Measurements from ENCODE around the gene POLR2E. TPM values are rescaled to one million over a fixed set of nuclear protein-coding genes. Genes with fewer than 3 reads are reported as not detected.
A peak's percentile ranks its signal among the peaks of the same experiment; 100 is the strongest.

POLR2E gene
- total and polyA plus RNA-seq, 9 of the 15 experiments (the other 6 are each of a cell fraction or from before 2014, with no cell fraction given), result 3.4 to 413 (median 244) TPM

GRCh38 chr19:1041272-1041834 is 53.8 kb downstream of the POLR2E start (continued):
- TF ChIP-seq ATF2 (CRISPR knock-in tag; IDR thresholded peaks at IDR 0.05), result 0 out of 2 replicates have a peak, but pooled peaks have one; percentile 33
- TF ChIP-seq, protein P1, sequence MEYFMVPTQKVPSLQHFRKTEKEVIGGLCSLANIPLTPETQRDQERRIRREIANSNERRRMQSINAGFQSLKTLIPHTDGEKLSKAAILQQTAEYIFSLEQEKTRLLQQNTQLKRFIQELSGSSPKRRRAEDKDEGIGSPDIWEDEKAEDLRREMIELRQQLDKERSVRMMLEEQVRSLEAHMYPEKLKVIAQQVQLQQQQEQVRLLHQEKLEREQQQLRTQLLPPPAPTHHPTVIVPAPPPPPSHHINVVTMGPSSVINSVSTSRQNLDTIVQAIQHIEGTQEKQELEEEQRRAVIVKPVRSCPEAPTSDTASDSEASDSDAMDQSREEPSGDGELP (CRISPR knock-in tag; IDR thresholded peaks at IDR 0.05; ENCODE audit: borderline replicate concordance), result peak; percentile 78
- no peak for TF ChIP-seq CSDE1 (IDR thresholded peaks at IDR 0.05)
- peak; percentile 92 for TF ChIP-seq ZKSCAN8 (CRISPR knock-in tag; IDR thresholded peaks at IDR 0.05)
- peak; percentile 81 for TF ChIP-seq ZFP36 (IDR thresholded peaks at IDR 0.05; ENCODE audit: low read depth, low read length, partially characterized antibody)
- TF ChIP-seq PTBP1 (IDR thresholded peaks at IDR 0.05; ENCODE audit: low read depth, low read length), result peak; percentile 63
- TF ChIP-seq ZBTB7A (IDR thresholded peaks at IDR 0.05; ENCODE audit: borderline replicate concordance, control insufficient read depth, low read depth, low read length), result peak; percentile 33; the same call in 1 of the 2 replicates
- TF ChIP-seq KDM4B (IDR thresholded peaks at IDR 0.05; ENCODE audit: borderline replicate concordance in 2 of 2, low read depth in 1 of 2), result no peak
- TF ChIP-seq SMARCA5 (IDR thresholded peaks at IDR 0.05), result 0 out of 2 replicates have a peak, but pooled peaks have one; percentile 9
- 0 out of 2 replicates have a peak, but pooled peaks have one; percentile 20 for TF ChIP-seq POLR2A (conservative IDR thresholded peaks at IDR 0.05)
- peak; percentile 63 for TF ChIP-seq CHD1 (IDR thresholded peaks at IDR 0.05; ENCODE audit: low read length)
- no peak for TF ChIP-seq NCOA1 (IDR thresholded peaks at IDR 0.05; ENCODE audit: low read depth)
- TF ChIP-seq ILF3 (IDR thresholded peaks at IDR 0.05; ENCODE audit: borderline replicate concordance), result no peak
- TF ChIP-seq POLR3A (IDR thresholded peaks at IDR 0.05; ENCODE audit: borderline replicate concordance, extremely low read depth, insufficient read depth, insufficient read length), result no peak
- peak; percentile 79; the same call in 1 of the 2 replicates for TF ChIP-seq ZC3H4 (CRISPR knock-in tag; IDR thresholded peaks at IDR 0.05; ENCODE audit: borderline replicate concordance)
- TF ChIP-seq ZBTB8A (IDR thresholded peaks at IDR 0.05; ENCODE audit: partially characterized antibody), result no peak
- TF ChIP-seq EHMT2 (IDR thresholded peaks at IDR 0.05), result 0 out of 2 replicates have a peak, but pooled peaks have one; percentile 7
- no peak for TF ChIP-seq ESRRA (IDR thresholded peaks at IDR 0.05; ENCODE audit: borderline replicate concordance, low read depth)

Measured in K562 (cell line).